GM18867 (cell line): Measurements from ENCODE around the gene ARL10.

Source experiments
- ATAC-seq: cut with Tn5 transposase; IDR thresholded peaks from one replicate; pipeline ENCODE4 v1.9.1; 2021; ENCODE audit warnings: mild to moderate bottlenecking, moderate library complexity; ENCODE audit not compliant: unreplicated experiment

Gene ARL10

DNA sequence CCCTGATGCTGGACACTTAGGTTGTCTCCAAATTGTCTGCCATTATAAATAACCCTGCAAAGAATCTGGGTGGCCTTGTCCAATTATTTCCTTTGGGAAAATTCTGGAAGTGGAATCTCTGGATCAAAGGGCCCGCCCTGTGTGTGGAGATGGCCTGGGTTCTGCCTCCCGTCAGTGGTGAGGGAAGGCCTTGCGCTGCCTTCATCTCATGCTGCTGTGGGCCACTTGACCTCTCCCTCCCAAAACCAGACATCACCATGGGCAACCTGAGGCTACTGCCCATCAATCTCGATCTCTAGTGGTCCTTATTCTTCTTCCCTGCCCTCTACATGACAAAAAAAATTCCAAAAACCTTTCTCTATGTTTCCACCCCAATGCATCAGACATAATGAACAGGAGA, 44.5 kb downstream of the ARL10 start:
- ATAC-seq, result no peak

GRCh38 chr5:176410486-176411180, 45.3 kb downstream of the ARL10 start:
- no peak for ATAC-seq

GRCh38 chr5:176412517-176413254, 47.4 kb downstream of the ARL10 start:
- no peak for ATAC-seq

- ATAC-seq, result no peak
These were observed 47.9 kb downstream of the ARL10 start for GRCh38 chr5:176413255-176413565.

DNA sequence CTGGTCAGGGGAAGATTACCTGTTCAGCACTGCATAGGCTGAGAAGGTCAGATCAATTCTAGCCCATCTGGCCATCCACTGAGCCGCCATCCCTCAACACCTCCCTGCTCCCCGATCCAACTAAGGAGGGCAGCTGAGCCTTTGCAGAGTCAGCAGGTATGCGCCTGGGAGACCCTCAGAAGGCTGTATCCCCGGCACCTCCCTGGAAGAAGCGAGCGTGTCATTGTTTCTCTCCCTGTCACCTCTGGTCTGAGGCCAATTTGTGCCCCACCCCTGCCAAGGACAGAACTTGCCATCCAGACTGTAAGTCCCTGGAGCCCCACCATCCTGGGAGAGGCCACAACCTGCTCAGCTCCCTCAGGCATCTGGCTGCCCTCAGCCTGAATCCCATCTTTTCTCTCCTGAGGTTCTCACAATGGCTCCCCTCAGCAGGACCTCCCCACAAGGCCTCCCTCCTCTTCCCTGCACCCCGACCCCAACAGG, 48.5 kb downstream of the ARL10 start:
- ATAC-seq, result no peak

- no peak for ATAC-seq
These were observed 49.4 kb downstream of the ARL10 start for GRCh38 chr5:176414704-176415103.

- ATAC-seq, result peak; percentile 4
These were observed 50.1 kb downstream of the ARL10 start for GRCh38 chr5:176415240-176415951.

- peak; percentile 96 for ATAC-seq
These were observed 51.0 kb downstream of the ARL10 start, which contains the start of gene CLTB for GRCh38 chr5:176415952-176416924. Gene CLTB, minus strand, starts transcription at chr5:176416539. Its CDS starts 176 bp downstream, at chr5:176416363.

GRCh38 chr5:176416965-176417364, 51.7 kb downstream of the ARL10 start:
- ATAC-seq, result no peak

GRCh38 chr5:176418251-176418650, 53.0 kb downstream of the ARL10 start:
- no peak for ATAC-seq

- ATAC-seq, result no peak
These were observed 54.8 kb downstream of the ARL10 start for GRCh38 chr5:176420086-176420485.

GRCh38 chr5:176420972-176421544, 55.8 kb downstream of the ARL10 start:
- no peak for ATAC-seq

GRCh38 chr5:176424181-176424580, 58.9 kb downstream of the ARL10 start:
- no peak for ATAC-seq

DNA sequence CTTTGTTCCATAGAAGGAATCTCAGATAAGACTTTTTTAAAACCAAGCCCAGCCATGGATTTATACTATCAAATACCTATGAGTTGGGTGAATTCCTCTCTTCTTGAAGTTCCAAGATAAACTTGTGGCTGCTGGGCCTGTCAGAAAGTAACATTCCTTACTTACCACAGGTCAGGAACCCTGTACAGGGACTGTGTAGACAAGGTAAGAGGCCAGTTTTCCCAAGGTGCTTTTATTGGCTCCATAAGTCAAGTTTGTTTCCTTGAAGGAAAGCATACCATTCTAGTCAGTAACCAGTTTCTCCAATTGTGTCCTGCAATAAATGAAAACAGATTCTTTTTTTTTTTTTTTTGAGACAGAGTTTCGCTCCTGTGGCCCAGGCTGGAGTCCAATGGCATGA, 59.9 kb downstream of the ARL10 start:
- no peak for ATAC-seq

- no peak for ATAC-seq
These were observed 60.5 kb downstream of the ARL10 start for GRCh38 chr5:176425791-176426190.

GRCh38 chr5:176426876-176427275, 61.6 kb downstream of the ARL10 start:
- no peak for ATAC-seq

- no peak for ATAC-seq
These were observed 62.7 kb downstream of the ARL10 start for GRCh38 chr5:176427971-176428370.

DNA sequence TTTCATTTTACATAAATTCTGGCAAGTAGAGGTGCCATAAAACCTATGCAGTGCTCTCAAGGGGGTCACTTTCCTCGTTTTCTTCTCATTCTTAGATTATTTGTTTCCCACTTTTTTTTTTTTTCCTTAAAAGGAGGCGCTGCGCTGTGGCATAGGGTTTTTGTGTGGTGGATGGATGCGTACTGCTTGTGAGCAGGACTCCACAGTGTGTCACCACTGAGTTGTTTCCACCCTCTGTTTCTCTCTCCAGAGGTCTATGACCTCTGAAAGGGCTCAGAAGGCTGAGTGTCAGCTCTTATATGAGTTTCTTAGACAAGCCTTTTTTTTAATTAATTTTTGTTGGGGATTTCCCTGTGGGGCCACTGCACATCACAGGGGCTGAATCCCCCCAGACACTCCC, 64.7 kb downstream of the ARL10 start:
- ATAC-seq, result no peak
